Measurements from ENCODE around the gene PARD3B.
A peak's percentile ranks its signal among the peaks of the same experiment; 100 is the strongest.

PARD3B gene

DNA sequence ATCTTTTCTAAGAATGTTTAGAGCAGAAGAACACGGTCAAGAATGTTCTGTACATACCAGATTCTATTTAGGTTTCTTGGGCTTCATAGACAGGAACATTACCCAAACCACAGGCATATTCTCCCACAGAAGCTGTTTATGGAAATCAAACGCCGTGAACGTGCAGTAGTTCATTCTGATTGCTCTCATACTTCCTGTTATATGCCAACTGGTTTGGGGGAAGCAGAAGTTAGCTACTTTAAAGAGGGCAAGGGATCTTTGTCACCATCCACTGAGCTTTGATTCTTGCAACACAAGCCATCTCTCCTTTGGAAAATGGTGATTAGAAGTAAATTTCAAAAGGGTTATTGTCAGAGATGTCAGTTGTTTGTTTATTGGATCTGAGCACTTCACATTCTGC is 954.8 kb downstream of the PARD3B start:
- DNase-seq (ENCODE audit: low spot score): no peak

DNA sequence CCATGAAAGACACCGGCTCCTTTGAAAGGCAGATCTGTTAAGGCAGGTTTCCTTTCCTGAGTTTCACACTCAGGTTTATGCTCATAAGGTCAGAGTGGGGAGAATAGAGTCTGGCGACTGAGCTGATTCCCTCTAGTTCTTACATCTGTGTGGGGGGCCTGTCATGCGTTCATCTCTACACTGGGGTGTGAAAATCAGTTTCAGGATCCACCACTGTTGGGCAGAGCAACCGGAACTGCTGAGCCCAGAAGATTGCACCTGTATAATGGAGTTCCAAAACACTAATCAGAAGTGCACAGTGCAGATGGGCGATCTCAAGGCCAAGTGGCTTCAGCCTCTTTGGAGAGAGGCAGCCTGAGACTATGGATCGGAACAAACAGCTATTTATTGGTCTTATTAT is 955.7 kb downstream of the PARD3B start:
- no peak for DNase-seq (ENCODE audit: low spot score)

DNA sequence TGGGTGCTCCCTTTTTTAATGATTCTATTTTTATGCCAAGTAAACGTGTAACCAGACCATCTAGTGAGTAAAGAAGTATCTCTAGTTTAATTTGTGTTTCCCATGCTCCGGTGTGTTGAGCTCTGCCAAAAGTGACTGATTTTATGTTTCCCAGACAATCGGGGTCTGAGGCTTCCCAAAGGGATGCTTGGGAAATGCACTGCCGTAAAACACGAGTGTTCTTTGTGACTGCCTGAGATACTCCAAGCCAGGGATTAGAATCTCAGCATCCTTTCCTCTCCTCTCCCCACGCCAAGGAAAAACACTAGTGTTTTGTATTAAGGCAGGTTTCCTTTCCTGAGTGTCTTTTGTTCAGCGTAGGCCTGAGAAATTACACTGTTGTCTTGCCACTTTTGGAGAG is 956.6 kb downstream of the PARD3B start:
- no peak for DNase-seq (ENCODE audit: low spot score)

DNA sequence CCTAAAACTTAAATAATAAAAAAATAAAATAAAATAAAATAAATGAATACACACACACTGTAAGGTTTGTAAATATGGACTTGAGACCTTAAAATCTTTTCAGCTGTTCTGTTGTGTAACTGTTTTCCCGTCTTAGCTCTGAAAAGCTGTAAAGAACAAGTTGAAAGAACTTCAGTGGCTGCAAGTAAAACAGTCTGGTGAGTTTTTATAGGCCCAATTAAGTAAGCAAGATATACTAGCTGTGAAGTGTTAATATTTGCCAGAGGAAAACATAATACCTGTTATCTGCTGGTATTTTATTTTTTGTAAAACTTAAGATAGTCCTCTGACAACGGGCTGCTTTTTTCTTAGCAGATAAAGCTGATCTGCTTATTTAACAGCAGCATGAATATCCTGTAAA is 960.1 kb downstream of the PARD3B start:
- DNase-seq (ENCODE audit: low spot score): no peak

DNA sequence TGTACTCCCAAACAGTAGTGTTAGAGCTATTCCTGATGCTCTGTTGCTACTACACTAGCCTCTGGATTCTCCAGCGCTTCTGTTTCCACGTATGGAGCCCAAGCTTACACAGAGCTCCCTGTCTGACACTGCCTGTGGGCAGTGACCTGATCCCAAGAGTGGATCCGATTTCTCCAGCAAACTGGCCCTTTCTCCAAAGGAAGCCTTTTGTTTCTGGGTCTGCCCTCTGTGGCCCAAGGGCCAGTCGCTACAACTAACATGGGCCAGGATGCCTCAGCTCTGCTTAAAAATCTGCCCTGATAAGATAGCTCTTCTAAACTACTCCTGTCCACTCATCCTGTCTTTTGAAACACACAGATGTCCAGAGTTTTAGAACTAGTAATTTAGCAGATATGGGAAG is 964.4 kb downstream of the PARD3B start:
- no peak for DNase-seq (ENCODE audit: low spot score)

DNA sequence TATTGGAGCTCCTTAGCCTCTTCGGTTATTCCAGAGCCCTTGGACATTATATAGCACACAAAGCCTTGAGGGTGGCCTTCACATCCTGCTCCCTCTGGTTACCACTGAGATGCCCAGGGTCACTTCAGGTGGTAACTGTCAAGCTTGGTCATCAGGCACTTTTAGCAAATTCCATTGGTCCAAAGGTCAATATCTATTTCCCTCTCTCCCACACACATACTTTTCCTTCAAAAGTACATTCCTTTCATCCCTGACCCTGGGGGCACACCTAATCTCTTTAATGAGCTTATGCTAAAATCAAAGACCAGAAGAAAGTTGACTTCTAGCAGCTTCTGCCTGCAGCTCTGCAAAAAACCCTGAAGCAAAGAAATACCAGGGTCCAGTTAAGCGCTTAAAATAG is 965.1 kb downstream of the PARD3B start:
- DNase-seq (ENCODE audit: low spot score): no peak

DNA sequence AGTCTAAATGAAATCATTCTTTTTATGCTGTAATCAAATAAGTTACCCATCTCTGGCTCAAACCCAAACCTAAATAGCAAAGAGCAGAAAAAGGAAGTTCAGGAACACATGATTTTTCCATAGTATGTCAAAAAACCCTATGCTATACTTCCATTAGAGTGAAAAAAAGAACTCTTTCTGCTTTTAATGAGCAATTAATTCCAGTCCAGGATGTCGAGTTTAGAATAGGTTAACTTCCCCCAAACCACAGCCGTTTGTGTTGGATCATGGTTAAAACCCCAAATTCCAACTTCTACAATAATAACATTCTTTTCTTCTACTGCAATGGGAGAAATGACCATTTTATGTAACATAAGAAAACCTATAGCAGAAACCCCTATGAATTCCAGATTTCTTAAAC is 965.9 kb downstream of the PARD3B start:
- DNase-seq (ENCODE audit: low spot score): no peak

DNA sequence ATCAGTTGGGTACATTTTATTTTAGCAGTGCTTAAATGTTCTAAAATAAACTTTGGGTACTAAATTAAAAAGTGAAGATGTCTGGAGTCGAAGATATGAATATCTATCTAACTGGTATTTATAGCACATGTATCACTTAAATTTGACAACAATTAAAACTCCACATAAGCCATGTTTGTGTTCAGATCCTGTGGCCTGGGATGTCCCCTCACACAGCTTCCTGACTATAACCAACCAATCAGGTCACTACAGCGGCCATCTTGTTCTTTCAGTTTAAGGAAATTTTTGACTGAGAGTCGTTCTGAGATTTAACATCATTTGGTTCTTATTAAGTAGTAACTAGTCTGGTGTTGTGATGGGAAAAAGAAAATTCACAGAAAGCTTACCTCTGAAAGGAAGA is 966.4 kb downstream of the PARD3B start:
- DNase-seq (ENCODE audit: low spot score): no peak

DNA sequence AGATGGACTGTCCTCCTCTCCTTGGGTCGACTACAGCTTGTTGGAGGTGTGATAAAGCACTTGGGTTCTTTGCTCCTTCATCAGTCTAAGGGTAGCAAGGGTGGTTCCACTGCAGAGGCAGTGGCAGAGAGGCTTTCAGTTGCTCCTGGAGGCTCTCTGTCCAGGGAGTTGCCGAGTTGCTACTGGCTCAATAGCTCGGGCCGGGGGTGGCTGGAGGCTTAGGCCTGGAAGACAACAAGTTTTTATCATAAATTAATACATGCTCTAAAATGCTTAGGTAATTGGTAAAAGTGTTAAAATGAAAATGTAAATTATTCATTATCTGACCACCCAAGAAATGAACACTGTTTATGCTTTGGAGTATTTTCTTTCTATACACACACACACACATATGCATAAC is 975.0 kb downstream of the PARD3B start:
- DNase-seq (ENCODE audit: low spot score): no peak

DNA sequence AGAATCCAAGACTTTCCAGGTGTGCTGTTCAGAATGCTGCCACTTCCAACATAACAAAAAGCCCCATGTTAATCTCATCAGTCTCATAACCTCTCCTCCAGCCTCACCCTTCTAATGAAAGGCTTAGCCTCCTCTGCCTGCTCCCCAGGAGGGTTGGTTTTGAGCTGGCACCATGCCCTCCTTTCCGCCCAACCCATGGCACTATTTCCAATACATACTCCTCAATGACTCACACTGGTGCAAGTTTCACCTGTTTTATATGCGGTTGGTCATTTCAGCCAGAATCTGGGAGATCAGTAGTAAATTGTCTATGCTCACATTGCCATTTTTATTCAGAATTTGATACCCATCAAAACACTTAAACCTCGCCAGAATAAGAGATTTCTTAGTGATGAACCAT is 979.4 kb downstream of the PARD3B start:
- DNase-seq (ENCODE audit: low spot score): no peak

DNA sequence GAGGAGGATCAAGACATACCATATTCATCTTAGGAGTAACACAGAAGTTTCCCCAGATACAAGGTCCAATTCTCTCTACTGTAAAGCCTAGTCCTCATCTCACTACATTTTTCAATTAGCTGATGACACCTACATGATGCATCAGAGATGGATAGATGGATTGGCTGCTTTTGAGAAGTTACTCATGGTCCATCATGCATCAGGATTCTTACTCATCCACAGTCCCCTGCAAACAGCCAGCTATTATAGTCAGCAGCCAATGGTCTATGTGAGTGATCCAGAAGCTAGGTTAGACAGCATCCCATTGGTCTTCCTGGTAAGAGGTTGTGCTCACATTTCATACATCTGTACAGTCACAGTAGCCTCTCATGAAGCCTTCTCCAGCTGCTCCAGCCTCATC is 982.5 kb downstream of the PARD3B start:
- no peak for DNase-seq (ENCODE audit: low spot score)

DNA sequence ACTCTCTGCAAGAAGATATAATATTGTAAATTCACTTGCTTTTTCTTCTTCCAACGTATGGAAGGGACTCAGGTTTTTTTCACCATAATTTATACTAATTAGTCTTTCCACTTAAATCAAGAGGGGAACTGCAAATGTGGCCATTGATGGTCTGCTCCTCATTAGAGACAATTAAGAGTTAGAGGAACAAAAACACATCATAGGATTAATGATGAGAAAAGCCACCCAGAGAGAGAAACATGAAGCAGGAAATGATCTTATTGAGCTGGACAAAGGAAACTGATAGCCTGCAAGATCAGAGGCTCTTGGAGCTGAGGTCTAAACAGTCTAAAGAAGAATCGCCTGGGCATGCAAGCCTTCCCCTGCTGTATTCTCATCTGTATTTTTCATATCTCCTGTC is 985.8 kb downstream of the PARD3B start:
- no peak for DNase-seq (ENCODE audit: low spot score)

DNA sequence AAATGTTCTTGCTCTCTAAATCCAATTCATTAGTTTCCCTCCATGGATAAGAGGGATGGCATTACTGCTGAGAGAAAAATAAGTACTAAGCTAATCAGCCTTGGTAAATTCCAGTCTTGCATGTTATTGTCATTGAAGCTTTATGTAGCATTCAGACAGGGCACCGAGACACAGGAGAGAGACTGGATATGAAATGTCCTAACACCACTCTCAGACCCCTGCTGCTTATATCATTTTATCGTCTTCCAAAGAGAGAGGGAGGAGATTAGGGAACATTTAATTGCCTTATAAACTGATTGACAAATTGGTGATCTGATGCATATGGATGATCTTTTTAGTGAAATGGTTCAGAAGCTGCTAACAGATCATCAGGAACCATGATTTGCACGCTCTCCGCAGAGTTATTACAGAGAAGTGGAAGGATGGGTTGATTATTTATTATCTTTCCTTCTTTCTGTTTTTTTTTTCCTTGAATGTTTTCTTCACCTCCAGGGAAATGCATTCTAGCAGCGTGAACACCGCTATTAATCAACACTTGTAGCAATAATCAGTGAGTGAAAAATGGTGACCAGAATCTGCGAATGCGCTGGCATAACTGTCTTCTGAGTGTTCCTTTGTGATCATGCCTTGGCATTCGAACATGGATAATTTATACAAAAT is 986.3 kb downstream of the PARD3B start:
- no peak for DNase-seq (ENCODE audit: low spot score)

DNA sequence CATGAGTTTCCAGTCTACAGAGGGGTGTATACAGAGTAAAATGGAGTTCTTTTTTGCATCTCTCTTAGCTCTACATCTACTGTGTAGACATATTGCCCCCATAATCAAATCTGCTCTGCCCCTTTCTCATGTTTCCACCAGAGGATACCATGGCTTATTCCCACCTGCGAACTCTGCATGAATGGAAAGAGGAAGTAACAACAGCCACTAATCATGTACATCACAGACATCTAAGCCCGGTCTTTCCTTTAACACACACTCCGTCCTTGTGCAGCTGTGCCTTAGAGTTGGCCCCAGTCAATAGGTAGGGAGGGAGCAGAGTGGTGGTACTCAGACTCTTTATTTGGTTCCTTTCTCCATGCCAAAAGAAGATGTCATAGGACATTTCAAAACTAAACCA is 989.7 kb downstream of the PARD3B start:
- no peak for DNase-seq (ENCODE audit: low spot score)

DNA sequence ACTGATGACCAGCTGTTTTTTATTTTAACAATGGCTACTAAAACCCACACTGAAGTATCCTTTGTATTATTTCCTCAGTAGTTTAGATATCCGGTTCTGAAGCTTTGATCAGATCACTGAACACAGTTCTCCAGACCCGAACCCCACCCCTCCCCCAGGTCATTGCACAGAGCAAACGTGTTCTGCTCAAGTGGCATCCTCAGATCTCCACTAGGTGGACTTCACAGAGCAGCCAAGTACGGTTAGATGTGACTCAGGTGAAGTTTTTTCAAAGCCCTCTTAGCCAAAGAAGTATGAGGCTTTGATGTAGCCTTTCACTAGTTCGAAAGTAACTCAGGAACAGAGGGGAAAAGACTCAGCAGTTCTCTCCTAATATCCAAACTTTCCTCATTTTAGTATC is 994.3 kb downstream of the PARD3B start:
- DNase-seq (ENCODE audit: low spot score): no peak

DNA sequence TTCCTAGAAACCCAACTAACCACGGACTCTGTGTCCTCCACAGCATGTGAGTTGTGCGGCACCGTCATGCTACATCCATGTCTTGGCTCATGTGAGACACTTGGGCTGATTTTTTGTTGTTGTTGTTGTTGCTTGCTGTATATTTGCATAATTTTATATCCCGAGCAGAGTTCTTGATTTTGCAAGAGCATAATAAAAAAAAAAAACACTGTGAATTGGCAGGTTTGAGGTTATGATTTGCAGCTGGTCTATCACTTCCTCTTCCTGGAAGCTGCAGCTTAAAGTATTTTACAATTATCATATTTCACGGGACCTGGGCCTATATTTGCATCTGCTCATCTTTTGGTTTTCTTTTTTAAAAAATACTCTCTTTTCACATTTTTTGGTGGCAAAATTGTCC is 994.8 kb downstream of the PARD3B start:
- DNase-seq (ENCODE audit: low spot score): no peak

DNA sequence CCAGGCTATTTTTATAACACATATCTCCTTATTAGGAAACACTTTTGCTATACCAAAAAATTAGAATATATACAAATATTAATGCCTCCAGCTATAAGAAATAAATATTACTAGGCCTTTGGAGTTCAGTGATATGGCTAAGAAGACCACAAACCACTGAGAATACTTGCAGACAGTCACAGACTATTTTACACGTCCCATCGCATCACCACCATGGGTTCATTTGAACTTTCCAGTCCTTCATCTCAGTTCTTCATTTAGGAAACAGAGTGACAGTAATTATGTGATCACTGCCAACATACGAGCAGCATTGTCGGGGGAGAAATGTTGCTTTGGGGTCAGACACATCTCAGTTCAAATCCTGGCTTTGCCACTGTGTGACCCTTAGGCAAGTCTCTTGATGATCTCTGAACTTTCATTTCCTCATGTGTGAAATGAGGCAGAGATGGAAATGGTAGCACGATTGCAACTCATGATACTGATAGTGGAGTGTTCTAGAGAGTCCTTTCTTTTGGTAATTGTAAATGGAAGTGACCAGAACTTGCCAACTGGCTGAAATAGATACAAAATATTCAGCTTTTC is 998.1 kb downstream of the PARD3B start:
- DNase-seq (ENCODE audit: low spot score): peak; percentile 7

DNA sequence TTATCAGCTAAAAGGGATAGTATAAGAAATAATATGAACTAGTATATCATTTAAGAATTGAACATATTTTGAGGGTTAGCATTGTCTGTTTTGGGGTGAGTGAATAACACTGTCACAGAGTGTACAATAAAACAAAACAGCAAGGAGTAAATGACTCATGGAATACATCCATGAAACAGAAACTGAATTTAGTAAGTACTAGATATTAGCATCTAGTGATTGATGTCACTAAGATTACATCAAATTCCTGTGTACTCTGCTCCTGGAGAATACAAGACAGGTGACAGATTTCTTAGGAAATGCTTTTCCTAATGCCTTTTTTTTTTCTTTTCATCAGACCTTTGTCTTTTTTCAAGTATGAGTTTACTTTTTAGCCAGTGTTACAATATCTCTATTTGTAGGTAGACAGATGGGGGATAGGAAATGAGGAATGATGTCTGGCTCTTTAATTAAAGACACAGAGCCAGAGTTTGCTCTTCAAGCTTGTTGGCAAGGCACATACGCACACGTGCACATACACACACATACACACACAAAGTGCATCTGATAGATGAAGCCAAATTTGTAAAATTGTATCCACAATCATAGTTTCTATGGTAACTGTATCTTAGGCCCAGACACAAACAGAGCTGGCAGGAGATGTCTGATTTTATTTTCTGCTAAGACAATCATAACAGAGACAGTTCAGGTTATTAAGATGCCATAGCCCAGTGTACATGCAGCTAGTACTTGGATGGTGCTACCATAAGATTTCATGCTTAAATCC is 998.8 kb downstream of the PARD3B start:
- DNase-seq (ENCODE audit: low spot score): no peak

DNA sequence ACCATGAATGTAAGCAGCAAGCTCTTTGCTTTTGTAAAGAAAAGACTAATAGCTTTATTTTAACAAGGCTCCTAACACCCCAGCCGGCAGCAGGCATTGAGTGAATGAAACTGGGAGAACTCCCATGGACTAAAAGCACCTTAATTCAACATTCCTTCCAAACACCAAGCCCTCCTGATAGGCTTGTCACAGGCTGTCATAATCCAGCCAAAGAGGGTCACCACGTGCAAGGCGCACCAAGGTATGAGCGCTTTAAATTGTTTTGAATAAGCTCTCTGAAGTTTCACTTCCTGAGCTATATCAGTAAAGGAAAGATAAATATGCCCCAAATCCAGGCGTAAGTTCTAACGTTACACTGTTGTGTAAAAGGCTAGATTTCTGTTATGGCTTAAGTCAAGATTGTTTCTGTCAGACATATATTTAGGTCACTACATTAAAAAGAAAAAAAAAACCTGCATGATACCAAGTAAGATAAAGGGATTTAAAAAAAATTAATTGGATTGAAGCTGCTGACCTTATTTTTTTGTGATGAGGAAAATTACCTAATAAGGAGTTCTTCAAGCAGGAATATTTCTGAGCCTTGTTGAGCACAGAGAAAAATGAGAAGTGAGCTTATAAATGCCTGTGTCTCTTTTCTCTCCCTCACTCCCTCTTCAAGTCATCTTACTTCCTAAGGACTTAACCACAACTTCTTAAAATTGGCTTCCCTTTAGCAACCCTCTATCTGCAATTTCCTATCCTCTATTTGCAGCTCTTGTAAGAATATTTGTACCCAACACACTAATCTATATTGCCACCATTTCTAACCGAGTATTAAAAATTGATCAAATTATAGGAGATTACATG is 1000.9 kb downstream of the PARD3B start:
- DNase-seq (ENCODE audit: low spot score): no peak

DNA sequence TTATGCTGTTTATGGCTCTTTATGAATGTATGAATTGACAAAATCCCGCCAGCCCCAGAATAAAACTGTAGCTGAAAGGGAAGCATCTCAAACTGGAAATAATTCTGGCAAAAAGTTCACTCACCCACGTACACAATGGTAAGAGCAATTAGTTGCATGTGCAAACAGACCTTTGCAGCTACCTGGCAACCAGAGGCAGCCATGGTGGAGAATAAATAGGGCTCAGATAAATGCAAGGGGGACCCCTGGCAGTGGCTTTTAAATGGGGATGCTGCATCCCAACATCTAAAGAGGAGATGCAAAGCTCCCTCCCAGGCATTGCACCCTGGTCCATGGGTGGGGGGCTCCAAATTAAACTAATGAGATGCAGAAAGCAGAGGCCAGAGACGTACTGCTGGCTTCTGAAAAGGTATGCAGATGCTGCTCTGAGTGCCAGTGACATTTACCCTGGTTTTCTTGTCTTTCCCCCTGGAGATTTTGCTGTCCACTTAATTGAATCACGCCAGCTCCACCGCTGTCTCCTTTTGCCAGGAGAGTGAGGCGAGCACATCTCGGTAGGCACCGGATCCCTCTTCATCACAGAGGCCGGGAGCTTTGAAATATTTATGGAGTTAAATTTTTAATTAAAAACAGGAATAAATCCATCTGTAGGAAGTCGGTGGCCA is 1010.4 kb downstream of the PARD3B start:
- DNase-seq (ENCODE audit: low spot score): no peak

DNA sequence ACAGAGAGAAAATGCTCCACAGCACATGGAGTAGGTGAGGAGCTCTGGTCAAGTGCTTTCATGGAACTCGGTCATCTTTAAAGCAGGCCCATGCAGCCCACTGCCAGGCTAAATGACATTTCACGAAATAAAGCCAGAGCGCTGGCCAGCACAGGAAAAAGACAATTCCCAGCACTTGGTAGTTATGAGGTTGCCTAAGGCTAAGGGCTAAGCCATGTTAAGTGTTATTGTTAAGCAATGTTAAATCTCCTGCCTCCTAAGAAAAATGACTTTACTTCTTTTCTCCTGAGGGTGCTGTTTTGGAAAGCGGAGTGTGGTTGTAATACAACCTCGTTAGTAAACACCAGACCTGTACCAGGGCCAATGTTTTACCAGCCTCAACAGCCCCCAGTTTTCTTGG is 1011.1 kb downstream of the PARD3B start:
- no peak for DNase-seq (ENCODE audit: low spot score)
